Measurements from ENCODE around the gene ELK4. TPM values are rescaled to one million over a fixed set of nuclear protein-coding genes. Genes with fewer than 3 reads are reported as not detected.

ELK4 gene
- total and polyA plus RNA-seq, 2 of the 13 experiments (the other 11 are each of a cell fraction or from before 2014, with no cell fraction given): 8.3 to 13.1 TPM

DNA sequence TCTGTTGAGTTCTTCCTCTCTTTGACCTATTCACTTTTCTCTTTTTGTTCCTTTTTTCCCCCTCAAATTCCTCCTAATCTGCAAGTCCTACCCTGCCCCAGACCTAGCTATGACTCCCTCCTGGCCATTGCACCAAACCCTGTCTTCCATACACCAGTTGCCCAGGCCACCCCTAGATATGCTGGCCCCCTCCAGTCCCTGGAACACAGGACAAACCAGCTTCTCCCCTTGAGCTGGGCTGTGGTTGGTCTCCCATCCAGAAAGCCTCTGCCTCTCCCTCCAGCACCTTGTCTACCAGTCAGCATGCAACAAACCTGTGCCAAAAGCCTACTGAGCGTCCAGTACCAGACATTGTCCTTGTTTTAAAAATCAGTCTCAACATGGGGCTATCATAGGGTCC, 59.4 kb downstream of the ELK4 start:
- CTCF ChIA-PET (ENCODE audit: low intra/inter-chr PET ratio, low total read pairs): no interaction called here
- Histone ChIP-seq H3K27me3 (ENCODE audit: control insufficient read depth in 1 of 2, insufficient read depth in 2 of 2, low read length in 2 of 2) (peaks cover 8 to 73% of the 10 kb centered on the region in 2 experiments), H3K36me3 (replicated peaks in 1 of 2; ENCODE audit: control insufficient read depth in 1 of 2, insufficient read depth in 2 of 2, low read length in 2 of 2) (no peaks in the 10 kb centered on the region), H3K4me3 (replicated peaks in 1 of 3; ENCODE audit: insufficient read depth in 1 of 3, low read depth in 2 of 3, low read length in 3 of 3) (no peak overlapping the region), H3K79me2 (ENCODE audit: insufficient read depth, low read length) (no peaks in the 10 kb centered on the region), H4K20me1 (ENCODE audit: insufficient read depth, low read length) (peaks cover 4% of the 10 kb centered on the region; the same call in 1 of the 2 replicates), H3K9me3 (ENCODE audit: low read length) (no peaks in the 10 kb centered on the region), H3K4me1 (ENCODE audit: insufficient read depth, low read length) (no peaks in the 10 kb centered on the region), H3K4me2 (ENCODE audit: low read depth, low read length) (no peak overlapping the region), H3K27ac (ENCODE audit: extremely low read length, insufficient read depth, low read length) (no peak overlapping the region), H3K9ac (ENCODE audit: insufficient read depth, low read depth, low read length) (no peak overlapping the region), H2AFZ (ENCODE audit: low read length) (no peak overlapping the region)
- POLR2A ChIA-PET: no interaction called here
- DNase-seq (ENCODE audit: low spot score): no peak
- no peak for TF ChIP-seq RARG (CRISPR knock-in tag; IDR thresholded peaks at IDR 0.05; ENCODE audit: low read depth)
- no peak for TF ChIP-seq SP4 (CRISPR knock-in tag; IDR thresholded peaks at IDR 0.05)
- TF ChIP-seq, protein P1, sequence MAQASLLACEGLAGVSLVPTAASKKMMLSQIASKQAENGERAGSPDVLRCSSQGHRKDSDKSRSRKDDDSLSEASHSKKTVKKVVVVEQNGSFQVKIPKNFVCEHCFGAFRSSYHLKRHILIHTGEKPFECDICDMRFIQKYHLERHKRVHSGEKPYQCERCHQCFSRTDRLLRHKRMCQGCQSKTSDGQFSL (CRISPR knock-in tag; IDR thresholded peaks at IDR 0.05): no peak
- TF ChIP-seq NFE2L1 (CRISPR knock-in tag; IDR thresholded peaks at IDR 0.05; ENCODE audit: borderline replicate concordance): no peak
- TF ChIP-seq, protein P2, sequence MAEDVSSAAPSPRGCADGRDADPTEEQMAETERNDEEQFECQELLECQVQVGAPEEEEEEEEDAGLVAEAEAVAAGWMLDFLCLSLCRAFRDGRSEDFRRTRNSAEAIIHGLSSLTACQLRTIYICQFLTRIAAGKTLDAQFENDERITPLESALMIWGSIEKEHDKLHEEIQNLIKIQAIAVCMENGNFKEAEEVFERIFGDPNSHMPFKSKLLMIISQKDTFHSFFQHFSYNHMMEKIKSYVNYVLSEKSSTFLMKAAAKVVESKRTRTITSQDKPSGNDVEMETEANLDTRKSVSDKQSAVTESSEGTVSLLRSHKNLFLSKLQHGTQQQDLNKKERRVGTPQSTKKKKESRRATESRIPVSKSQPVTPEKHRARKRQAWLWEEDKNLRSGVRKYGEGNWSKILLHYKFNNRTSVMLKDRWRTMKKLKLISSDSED (CRISPR knock-in tag; IDR thresholded peaks at IDR 0.05): no peak
- TF ChIP-seq MEF2D (CRISPR knock-in tag; IDR thresholded peaks at IDR 0.05): no peak
- TF ChIP-seq HDAC6 (IDR thresholded peaks at IDR 0.05; ENCODE audit: low read depth, low read length): no peak
- TF ChIP-seq FLYWCH1 (CRISPR knock-in tag; IDR thresholded peaks at IDR 0.05): no peak
- TF ChIP-seq SAFB2 (CRISPR knock-in tag; IDR thresholded peaks at IDR 0.05; ENCODE audit: borderline replicate concordance, low read depth): no peak
- no peak for TF ChIP-seq ZNF331 (CRISPR knock-in tag; IDR thresholded peaks at IDR 0.05)
- TF ChIP-seq, protein P3, sequence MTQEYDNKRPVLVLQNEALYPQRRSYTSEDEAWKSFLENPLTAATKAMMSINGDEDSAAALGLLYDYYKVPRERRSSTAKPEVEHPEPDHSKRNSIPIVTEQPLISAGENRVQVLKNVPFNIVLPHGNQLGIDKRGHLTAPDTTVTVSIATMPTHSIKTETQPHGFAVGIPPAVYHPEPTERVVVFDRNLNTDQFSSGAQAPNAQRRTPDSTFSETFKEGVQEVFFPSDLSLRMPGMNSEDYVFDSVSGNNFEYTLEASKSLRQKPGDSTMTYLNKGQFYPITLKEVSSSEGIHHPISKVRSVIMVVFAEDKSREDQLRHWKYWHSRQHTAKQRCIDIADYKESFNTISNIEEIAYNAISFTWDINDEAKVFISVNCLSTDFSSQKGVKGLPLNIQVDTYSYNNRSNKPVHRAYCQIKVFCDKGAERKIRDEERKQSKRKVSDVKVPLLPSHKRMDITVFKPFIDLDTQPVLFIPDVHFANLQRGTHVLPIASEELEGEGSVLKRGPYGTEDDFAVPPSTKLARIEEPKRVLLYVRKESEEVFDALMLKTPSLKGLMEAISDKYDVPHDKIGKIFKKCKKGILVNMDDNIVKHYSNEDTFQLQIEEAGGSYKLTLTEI (CRISPR knock-in tag; conservative IDR thresholded peaks at IDR 0.05): no peak
- no peak for TF ChIP-seq HMGA1 (CRISPR knock-in tag; conservative IDR thresholded peaks at IDR 0.05)
- TF ChIP-seq, protein P4, sequence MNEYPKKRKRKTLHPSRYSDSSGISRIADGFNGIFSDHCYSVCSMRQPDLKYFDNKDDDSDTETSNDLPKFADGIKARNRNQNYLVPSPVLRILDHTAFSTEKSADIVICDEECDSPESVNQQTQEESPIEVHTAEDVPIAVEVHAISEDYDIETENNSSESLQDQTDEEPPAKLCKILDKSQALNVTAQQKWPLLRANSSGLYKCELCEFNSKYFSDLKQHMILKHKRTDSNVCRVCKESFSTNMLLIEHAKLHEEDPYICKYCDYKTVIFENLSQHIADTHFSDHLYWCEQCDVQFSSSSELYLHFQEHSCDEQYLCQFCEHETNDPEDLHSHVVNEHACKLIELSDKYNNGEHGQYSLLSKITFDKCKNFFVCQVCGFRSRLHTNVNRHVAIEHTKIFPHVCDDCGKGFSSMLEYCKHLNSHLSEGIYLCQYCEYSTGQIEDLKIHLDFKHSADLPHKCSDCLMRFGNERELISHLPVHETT (CRISPR knock-in tag; conservative IDR thresholded peaks at IDR 0.05): no peak
- TF ChIP-seq, protein P5, sequence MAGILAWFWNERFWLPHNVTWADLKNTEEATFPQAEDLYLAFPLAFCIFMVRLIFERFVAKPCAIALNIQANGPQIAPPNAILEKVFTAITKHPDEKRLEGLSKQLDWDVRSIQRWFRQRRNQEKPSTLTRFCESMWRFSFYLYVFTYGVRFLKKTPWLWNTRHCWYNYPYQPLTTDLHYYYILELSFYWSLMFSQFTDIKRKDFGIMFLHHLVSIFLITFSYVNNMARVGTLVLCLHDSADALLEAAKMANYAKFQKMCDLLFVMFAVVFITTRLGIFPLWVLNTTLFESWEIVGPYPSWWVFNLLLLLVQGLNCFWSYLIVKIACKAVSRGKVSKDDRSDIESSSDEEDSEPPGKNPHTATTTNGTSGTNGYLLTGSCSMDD (CRISPR knock-in tag; IDR thresholded peaks at IDR 0.05): no peak
- no peak for TF ChIP-seq ZNF484 (CRISPR knock-in tag; IDR thresholded peaks at IDR 0.05; ENCODE audit: borderline replicate concordance, low read depth)
- TF ChIP-seq HOXA9 (CRISPR knock-in tag; IDR thresholded peaks at IDR 0.05; ENCODE audit: borderline replicate concordance): no peak
- BruUV-seq (replicated peaks): no TSS peak
- intact Hi-C loops (cut with micrococcal nuclease; ENCODE audit: unreplicated experiment) (no loop called here), in situ Hi-C loops (cut with HindIII; ENCODE audit: extremely low pct_ligation_motif_present, low pct_unique_long_range_greater_than_20kb) (no loop called here)
- no peak for ATAC-seq
- WGBS (ENCODE audit: low lambda C conversion rate): 11% methylated on average over 1 of the region's 1 CpG
- FAIRE-seq: no peak
